Epithelial cell of esophagus (primary cell): Measurements from ENCODE around the gene IQSEC3.

Source experiments
- DNase-seq: peaks from one replicate; pipeline ENCODE4 v3.0.0; 2010; ENCODE audit warnings: low read depth
- H3K4me3 ChIP-seq: 2 replicates; pipeline ENCODE4 v1.5.1; 2011; ENCODE audit warnings: mild to moderate bottlenecking, low read length, control low read depth
- TF ChIP-seq, protein P1 (sequence below): IDR thresholded peaks from 2 replicates; pipeline ENCODE4 v1.5.1; 2011; ENCODE audit warnings: low read depth, mild to moderate bottlenecking, low read length, control low read depth, inconsistent platforms; ENCODE audit not compliant: insufficient read depth; ENCODE audit errors: missing control alignments

IQSEC3 gene

DNA sequence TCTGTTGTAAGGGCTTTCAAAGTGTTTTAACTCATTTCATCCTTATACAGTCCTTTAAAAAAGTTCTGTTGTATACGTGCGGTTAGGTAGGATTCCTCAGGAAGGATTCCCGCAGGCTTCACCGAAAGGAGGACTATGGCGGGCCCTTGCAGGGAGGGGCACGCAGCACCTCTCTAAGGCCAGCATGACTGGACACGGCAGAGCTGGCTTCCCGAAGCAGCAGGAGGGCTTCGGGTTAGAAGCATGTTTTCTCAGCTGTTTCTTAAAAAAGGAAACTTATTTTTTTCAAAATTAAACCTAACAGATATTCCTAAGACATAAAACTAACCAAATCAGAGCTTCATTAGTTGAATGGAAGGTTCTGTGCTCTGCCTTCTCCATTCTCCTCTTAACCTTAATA is 21.3 kb downstream of the IQSEC3 start:
- TF ChIP-seq, protein P1, sequence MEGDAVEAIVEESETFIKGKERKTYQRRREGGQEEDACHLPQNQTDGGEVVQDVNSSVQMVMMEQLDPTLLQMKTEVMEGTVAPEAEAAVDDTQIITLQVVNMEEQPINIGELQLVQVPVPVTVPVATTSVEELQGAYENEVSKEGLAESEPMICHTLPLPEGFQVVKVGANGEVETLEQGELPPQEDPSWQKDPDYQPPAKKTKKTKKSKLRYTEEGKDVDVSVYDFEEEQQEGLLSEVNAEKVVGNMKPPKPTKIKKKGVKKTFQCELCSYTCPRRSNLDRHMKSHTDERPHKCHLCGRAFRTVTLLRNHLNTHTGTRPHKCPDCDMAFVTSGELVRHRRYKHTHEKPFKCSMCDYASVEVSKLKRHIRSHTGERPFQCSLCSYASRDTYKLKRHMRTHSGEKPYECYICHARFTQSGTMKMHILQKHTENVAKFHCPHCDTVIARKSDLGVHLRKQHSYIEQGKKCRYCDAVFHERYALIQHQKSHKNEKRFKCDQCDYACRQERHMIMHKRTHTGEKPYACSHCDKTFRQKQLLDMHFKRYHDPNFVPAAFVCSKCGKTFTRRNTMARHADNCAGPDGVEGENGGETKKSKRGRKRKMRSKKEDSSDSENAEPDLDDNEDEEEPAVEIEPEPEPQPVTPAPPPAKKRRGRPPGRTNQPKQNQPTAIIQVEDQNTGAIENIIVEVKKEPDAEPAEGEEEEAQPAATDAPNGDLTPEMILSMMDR: no peak
- H3K4me3 ChIP-seq: no peak overlapping the region
- no peak for DNase-seq

DNA sequence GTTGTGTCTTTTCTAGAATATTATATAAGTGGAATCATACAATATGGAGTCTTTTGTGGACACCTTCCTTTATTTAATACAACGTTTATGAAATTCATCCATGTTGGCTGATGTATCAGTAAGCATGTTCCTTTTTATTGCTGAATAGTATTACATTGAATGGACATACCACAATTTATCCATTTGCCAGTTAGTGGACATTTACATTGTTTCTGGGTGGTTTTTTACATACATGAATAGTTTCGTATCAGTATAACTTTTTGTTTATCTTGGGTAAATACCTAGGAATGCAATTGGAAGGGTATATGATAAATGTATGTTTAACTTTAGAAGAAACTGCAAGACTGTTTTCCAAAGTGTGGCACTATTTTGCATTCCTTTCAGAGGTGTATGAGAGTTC is 23.1 kb downstream of the IQSEC3 start:
- TF ChIP-seq, protein P1: no peak
- no peak for DNase-seq
- no peak overlapping the region for H3K4me3 ChIP-seq

DNA sequence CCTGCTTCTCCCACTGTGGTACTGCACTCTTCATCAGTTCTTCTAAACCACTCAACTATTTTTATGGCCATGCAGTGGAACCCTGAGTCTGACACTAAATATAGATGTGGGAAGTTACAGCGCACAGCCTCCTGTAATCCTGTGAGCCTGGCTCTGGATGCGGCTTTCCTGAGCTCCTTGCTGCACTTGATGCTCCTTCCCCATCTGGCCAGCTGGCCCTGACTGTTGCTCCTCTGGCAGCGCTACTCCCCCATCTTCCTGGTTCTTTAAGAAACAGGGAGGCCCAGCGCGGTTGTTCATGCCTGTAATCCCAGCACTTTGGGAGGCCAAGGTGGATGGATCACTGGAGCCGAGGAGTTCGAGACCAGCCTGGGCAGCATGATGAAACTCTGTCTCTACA is 24.6 kb downstream of the IQSEC3 start:
- DNase-seq: no peak
- H3K4me3 ChIP-seq: no peak overlapping the region
- TF ChIP-seq, protein P1: no peak

DNA sequence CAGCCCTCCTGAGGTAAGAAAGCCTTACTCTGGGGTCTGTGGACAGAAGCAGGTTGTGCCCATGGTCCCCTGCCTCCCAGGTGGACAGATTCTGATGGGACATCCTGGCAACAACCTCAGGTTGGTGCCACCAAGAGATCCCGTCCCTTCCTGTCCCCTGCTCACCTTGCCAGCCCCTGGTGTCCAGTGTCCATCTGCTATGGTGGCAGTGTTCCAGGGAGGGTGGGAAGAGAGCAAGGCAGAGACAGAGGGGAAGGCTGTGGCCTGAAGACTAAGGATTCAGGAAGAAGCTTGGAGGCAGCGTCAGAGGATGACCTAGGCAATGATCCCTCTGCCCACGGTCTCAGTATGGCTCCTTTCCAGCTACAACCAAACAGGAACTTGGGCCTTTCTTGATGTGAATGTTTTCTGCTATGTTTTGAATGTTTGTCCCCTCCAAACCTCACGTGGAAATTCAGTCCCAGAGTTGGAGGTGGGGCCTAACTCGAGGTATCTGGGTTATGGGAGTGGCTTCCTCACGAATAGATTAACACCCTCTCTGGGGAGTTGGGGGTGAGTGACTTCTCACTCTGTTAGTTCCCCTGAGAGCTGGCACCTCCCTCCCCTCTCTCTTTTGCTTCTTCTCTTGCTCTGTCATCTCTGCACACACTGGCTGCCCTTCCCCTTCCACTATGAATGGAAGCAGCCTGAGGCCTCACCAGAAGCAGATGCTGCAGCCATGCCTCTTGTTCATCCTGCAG is 26.9 kb downstream of the IQSEC3 start:
- no peak overlapping the region for H3K4me3 ChIP-seq
- DNase-seq: no peak
- TF ChIP-seq, protein P1: no peak

DNA sequence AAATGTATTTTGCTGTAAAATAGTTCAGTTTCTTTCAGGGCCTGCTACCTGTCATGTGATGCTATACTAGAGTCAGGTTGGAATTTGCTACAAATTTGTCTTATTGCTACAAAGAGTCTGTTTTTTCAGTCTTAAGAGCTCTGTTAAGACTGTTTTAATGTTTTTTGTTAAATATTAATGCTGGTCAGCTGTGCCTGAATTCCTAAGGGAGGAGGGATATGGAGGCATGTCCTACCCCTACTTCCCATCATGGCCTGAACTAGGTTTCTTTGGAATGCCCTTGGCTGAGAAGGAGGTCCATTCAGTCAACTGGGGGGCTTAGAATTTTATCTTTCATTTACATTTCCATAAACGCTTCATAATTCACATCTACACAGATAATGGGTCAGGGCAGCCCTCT is 30.0 kb downstream of the IQSEC3 start:
- DNase-seq: no peak
- TF ChIP-seq, protein P1: no peak
- no peak overlapping the region for H3K4me3 ChIP-seq

DNA sequence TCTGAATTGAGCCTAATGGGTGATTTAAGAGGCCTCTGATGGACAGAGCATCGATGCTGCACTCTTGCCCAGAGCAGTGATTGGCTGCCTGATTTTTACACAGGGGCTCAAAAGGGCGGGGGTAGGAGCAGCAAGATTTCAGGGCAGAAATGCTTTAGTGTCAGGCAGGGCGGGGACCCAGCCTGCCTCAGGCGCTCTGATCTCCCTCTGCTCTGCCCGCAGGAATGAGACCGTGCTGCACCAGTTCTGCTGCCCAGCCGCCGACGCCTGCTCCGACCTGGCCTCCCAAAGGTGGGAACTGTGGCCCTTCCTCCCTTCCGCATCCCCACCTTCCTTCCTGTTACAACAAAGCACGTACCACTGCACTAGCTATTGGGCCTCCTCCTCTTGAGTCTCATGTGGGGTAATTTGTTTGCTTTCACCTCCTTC is 32.4 kb downstream of the IQSEC3 start:
- H3K4me3 ChIP-seq: no peak overlapping the region
- TF ChIP-seq, protein P1: no peak
- DNase-seq: no peak

DNA sequence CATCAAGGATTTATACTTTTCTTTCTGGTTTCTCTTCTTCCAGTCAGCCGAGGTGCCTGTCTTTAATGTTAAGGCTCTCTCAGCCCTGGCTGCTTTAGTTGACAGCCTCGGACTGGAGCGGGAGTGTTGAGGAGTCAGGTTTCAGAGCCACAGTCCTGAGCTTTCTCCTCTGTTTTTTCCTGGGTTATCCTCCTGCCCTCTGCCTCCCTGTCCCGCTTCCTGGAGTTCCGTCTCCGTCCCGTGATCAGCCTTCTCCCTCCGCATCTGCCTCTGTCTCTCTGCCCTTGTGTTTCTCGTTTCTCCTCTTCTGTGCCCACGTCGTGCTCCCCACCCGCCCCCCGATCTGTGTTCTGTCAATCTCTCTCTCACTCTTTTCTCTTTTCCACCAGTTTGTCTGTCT is 33.0 kb downstream of the IQSEC3 start:
- no peak overlapping the region for H3K4me3 ChIP-seq
- TF ChIP-seq, protein P1: no peak
- DNase-seq: no peak
